Endometrial microvascular endothelial cells (primary cell): Measurements from ENCODE around the gene HSFX3. TPM values are rescaled to one million over a fixed set of nuclear protein-coding genes. Genes with fewer than 3 reads are reported as not detected.
"Not testable (repeated sequence)": the region's sequence is repeated elsewhere in the genome, so short reads cannot be mapped to it uniquely, and the experiment has no call there.

Source experiments
- in situ Hi-C: cut with HindIII; loops from 2 replicates; pipeline ENCODE4 v1.10.0; 2017; ENCODE audit warnings: low sequenced_read_pairs, low pct_unique_long_range_greater_than_20kb; ENCODE audit errors: inconsistent ontology term
- total RNA-seq: library from RNA; depleted of rRNA; stranded (reverse); fragments of >200 nt; gene quantifications from one replicate; pipeline ENCODE4 v1.2.3, GENCODE V29; 2015; ENCODE audit errors: inconsistent ontology term

The HSFX3 gene
- total RNA-seq, 1 donor from 2014 or later = not detected

GRCh38 chrX:149546962-149547361, 2.8 kb downstream of the HSFX3 start:
- in situ Hi-C loops = not testable (repeated sequence)

DNA sequence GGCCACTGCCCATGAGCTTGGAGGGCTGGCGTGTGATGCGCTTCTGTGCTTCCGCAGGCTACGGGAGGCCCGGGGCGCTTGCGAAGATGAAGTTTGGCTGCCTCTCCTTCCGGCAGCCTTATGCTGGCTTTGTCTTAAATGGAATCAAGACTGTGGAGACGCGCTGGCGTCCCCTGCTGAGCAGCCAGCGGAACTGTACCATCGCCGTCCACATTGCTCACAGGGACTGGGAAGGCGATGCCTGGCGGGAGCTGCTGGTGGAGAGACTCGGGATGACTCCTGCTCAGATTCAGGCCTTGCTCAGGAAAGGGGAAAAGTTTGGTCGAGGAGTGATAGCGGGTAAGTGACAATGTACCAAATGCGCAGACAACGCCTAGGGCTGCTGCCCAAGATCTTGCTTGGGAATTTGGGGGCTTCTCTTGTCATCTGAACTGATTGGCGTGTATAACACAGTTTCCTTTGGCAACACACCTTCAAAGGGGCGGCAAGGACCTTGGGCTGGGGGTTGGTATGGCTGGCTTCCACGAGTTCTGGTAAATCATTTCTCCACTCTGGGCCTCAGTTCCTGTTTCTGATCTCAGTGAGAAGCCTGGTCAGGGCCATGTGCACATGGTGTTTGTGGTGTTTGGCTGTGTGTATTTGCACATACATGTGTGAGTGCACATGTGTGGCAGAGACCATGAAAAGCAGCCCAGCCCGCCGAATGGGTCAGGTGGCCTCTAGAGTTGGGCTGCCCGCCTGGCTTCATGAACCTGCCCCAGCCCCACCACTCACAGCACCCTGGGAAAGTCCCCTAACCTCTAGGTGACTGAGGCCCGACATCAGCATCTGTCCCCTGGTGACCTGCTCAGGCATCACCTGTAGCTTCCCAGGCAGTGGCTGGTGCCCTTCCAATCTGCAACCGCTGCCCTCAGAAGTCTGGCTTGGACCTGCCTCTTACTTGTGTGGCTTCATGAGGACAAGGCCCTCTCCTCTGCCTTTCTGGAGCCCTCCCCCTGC, 3.9 kb downstream of the HSFX3 start:
- in situ Hi-C loops = not testable (repeated sequence)

- in situ Hi-C loops = no loop called here
These were observed 8.1 kb downstream of the HSFX3 start for GRCh38 chrX:149541521-149542047.

- in situ Hi-C loops = no loop called here
These were observed 8.9 kb downstream of the HSFX3 start, which contains the start of gene EOLA1 for GRCh38 chrX:149540621-149541520. EOLA1 (plus strand) TSS chrX:149541012; CDS start chrX:149545631, 4,619 bp downstream.

DNA sequence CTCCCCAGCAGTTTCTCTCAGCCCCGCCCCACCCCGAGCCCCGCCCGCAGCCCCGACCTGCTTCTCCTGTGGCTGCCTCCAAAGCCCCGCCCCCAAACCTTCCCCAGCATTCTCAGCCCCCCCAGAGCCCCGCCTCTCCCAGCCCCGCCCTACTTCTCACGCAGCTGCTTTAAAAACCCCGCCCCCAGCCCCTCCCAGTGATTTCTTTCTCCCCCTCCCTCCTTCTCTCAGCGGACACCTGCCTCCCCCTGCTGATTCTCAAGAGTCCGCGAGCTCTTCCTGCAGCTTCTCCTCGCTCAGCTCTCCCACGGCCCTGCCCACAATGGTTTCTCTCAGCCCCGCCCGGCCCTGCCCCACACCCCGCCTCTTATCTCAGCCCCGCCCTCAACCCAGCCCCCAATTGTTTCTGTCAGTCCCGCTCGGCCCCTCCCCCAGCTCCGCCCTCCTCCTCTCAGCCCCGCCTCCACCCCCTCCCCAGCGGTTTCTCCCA, 9.5 kb downstream of the HSFX3 start:
- in situ Hi-C loops = no loop called here

DNA sequence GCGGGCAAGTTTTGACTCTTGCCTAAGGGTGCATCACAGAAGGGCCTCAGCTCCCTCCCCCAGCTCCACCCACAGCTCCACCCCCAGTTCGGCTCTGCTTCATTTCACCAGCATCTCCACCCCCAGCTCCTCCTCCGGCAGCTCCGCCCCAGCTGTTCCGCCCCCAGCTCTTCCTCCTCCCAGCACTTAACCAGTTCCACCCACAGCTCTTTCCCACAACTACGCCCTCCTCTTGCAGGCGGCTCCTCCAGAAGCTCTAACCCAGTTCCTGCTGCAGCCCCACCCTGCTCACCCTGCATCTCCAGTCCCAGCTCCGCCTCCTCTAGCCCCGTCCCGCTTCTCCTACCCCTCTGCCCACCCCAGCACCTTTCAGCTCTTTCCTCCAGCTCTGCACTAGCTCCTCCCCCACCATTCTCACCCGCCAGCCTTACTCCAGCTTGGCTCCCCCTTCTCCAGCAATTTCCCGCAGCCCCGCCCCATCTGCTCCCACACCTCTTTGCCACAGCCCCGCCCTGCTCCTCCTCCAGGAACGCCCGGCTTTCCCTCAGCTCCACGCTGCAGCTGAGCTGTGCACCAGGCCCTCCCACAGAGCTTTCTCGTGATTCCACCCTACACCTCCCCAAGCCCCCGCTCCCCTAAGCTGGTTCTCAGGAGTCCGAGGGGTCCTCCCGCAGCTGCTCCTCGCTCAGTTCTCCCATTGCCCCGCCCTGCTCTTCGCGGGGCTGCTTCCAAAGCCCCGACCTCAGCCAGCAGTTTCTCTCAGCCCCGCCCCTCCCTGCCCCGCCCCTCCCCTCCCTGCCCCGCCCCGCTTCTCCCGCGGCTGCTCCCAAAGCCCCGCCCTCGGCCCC, 10.2 kb downstream of the HSFX3 start:
- in situ Hi-C loops = no loop called here

DNA sequence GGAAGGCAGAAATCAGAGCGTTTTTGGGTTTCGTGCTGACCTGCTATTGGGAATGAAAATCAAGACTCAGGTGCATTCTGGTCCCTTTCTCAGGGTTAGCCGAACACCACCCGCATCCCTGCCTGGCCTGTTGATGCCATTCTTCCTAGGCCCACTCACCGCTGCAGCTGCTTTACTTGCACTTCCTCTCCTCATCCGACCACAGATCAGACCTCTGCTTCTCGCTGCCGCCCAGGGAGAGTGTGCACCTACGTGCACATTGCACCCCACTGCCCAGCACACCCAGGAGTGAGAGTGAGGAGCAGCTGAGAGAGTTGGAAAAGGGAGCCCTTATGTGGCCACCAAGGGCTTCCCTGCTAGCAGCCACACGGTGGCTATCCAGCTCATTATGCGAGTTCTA, 12.2 kb downstream of the HSFX3 start:
- in situ Hi-C loops = not testable (repeated sequence)

- in situ Hi-C loops = not testable (repeated sequence)
These were observed 14.7 kb downstream of the HSFX3 start for GRCh38 chrX:149534926-149535602.

GRCh38 chrX:149533999-149534398, 15.7 kb downstream of the HSFX3 start:
- in situ Hi-C loops = not testable (repeated sequence)

DNA sequence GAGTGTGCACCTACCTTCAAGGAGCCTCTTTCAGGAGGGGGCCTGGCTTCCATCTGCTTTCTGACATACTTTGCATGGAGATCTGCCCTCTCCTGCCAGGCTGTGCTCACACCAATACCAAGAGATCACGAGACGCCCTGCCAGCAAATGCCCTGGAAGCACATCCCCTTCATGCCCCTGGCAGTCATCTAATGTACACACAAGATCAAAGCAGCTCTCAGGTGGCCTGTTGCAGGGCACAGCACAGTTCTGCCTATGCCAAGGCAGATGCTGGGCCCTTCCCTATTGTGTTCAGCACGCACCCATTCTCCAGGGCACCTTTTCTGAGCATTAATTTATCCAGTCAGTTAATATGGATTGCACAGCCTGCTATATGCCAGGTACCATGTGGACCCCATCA, 16.9 kb downstream of the HSFX3 start:
- in situ Hi-C loops = not testable (repeated sequence)

- in situ Hi-C loops = no loop called here
These were observed 18.1 kb downstream of the HSFX3 start for GRCh38 chrX:149531599-149531998.

GRCh38 chrX:149528381-149528780, 21.3 kb downstream of the HSFX3 start:
- in situ Hi-C loops = no loop called here

DNA sequence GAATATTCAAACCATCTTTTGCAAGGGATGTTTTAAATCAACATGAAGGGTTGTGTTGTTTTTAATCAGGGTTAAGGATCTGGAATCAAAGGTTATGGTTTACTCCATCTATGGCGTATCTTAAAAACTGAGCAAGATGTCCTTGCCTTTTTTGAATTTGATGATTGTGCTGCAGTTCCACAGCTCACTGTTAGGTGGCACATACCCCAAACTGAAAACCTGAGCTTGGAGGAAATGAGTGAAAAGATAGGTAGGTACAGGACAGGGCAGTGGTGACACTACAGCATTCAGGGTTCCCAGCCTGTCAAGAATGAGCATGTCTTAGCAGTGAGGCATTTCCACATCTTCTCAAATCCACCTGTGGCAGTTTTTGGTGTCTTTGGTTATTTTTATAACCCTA, 22.0 kb downstream of the HSFX3 start:
- in situ Hi-C loops = no loop called here

- in situ Hi-C loops = not testable (repeated sequence)
These were observed 23.2 kb downstream of the HSFX3 start for GRCh38 chrX:149526318-149527033.

GRCh38 chrX:149525903-149526302, 23.8 kb downstream of the HSFX3 start:
- in situ Hi-C loops = not testable (repeated sequence)

DNA sequence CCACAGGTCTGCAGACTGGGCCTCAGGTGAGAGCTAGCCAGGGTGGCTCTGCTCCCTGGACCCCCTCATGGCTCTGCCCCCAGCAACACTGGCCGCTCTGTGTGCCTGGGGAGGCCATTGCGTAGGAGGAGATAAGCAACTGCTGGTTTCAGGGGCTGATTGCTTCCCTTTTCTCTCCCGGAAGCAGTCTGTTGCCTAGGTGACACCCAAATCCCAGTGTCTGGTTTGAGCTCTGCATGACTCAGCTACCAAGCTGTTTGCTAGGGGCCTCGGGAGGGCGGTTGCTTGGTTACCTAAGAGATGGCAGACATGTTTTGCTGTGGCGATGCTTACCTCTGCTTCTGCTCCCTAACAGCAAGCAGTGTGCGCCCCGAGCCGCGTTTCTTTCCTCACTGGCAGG, 24.3 kb downstream of the HSFX3 start:
- in situ Hi-C loops = not testable (repeated sequence)

GRCh38 chrX:149522916-149523315, 26.8 kb downstream of the HSFX3 start:
- in situ Hi-C loops = no loop called here
